Cardiac fibroblast (primary cell): Measurements from ENCODE around the gene MEOX1.

ENCODE experiments used
- DNase-seq, 2 donors: peaks; one replicate each; pipeline versions ENCODE4 v3.0.0 to v3.0.0-alpha.2; 2010; ENCODE audit warnings: low read depth in 2 of 2
- H3K4me3 ChIP-seq, 2 donors: replicated peaks in 1 of 2; 1 replicate in 1 of 2; 2 replicates in 1 of 2; pipeline ENCODE4 v1.5.1; 2011; ENCODE audit warnings: low read depth in 2 of 2, low read length in 2 of 2, mild to moderate bottlenecking in 2 of 2, moderate library complexity in 1 of 2
- TF ChIP-seq, protein P1 (sequence below): IDR thresholded peaks from one replicate; pipeline ENCODE4 v1.5.1; 2011; ENCODE audit warnings: low read depth, mild to moderate bottlenecking, low read length, inconsistent platforms

MEOX1 gene

DNA sequence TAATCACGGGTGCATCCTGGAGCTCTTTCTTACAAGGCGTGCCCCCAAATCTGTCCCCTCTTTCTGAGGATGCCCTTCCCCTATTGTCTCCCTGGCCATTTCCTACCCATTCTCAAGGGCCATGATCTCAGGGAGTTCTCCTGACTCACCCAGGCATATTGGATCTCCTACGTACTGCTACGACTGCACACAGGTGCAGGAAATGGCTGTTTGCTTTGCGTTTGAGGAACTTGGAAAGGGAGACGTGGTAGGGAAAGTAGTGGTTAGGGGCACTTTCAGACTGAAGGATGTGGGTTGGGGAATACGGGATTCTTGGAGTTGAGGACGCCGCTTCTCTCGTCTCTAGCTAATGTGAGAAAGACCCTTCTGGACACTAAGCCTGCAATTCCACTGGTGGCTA lies 18.7 kb upstream of the MEOX1 start:
- no peak overlapping the region for H3K4me3 ChIP-seq
- DNase-seq: no peak
- TF ChIP-seq, protein P1, sequence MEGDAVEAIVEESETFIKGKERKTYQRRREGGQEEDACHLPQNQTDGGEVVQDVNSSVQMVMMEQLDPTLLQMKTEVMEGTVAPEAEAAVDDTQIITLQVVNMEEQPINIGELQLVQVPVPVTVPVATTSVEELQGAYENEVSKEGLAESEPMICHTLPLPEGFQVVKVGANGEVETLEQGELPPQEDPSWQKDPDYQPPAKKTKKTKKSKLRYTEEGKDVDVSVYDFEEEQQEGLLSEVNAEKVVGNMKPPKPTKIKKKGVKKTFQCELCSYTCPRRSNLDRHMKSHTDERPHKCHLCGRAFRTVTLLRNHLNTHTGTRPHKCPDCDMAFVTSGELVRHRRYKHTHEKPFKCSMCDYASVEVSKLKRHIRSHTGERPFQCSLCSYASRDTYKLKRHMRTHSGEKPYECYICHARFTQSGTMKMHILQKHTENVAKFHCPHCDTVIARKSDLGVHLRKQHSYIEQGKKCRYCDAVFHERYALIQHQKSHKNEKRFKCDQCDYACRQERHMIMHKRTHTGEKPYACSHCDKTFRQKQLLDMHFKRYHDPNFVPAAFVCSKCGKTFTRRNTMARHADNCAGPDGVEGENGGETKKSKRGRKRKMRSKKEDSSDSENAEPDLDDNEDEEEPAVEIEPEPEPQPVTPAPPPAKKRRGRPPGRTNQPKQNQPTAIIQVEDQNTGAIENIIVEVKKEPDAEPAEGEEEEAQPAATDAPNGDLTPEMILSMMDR: no peak

- no peak overlapping the region for H3K4me3 ChIP-seq
- no peak for DNase-seq
- TF ChIP-seq, protein P1: no peak
Observed at GRCh38 chr17:43679911-43680310, 18.2 kb upstream of the MEOX1 start.

GRCh38 chr17:43679401-43679800 lies 17.7 kb upstream of the MEOX1 start:
- TF ChIP-seq, protein P1: no peak
- no peak for DNase-seq
- no peak overlapping the region for H3K4me3 ChIP-seq

- TF ChIP-seq, protein P1: no peak
- peak in 1 of 2 donors; percentile 29 for DNase-seq
- no peak overlapping the region for H3K4me3 ChIP-seq
Observed at GRCh38 chr17:43676471-43676870, 14.7 kb upstream of the MEOX1 start.

- TF ChIP-seq, protein P1: no peak
- no peak overlapping the region for H3K4me3 ChIP-seq
- no peak for DNase-seq
Observed at GRCh38 chr17:43674394-43674793, 12.7 kb upstream of the MEOX1 start.

- DNase-seq: peak; percentile 73 to 74
- TF ChIP-seq, protein P1: peak; percentile 93
- H3K4me3 ChIP-seq: no peak overlapping the region
Observed at GRCh38 chr17:43673516-43674323, 12.0 kb upstream of the MEOX1 start.
